Smooth muscle cell (in vitro differentiated cells): ENCODE results near the gene C2orf78. TPM values are rescaled to one million over a fixed set of nuclear protein-coding genes. Genes with fewer than 3 reads are reported as not detected.

Source experiments
- DNase-seq: peaks from one replicate; lab custom pipeline; 2025; ENCODE audit not compliant: unreplicated experiment; lab: John Stamatoyannopoulos, UW
- H2AFZ ChIP-seq: fragments of 200-600 bp; sonication (generic); 2 replicates; pipeline ENCODE4 v1.6.0; 2016; ENCODE audit warnings: antibody characterized with exemption, low read depth, mild to moderate bottlenecking
- H3F3A ChIP-seq: fragments of 200-600 bp; sonication (generic); 2 replicates; pipeline ENCODE4 v1.6.0; 2017; ENCODE audit warnings: antibody characterized with exemption, low read depth
- H3K27ac ChIP-seq: fragments of 200-600 bp; sonication (generic); 2 replicates; pipeline ENCODE4 v1.5.1; 2016; ENCODE audit warnings: low read depth, mild to moderate bottlenecking
- H3K27me3 ChIP-seq: fragments of 200-600 bp; sonication (generic); 2 replicates; pipeline ENCODE4 v1.6.1; 2016; ENCODE audit warnings: low read depth, mild to moderate bottlenecking
- H3K36me3 ChIP-seq: fragments of 200-600 bp; sonication (generic); 2 replicates; pipeline ENCODE4 v1.5.1; 2016; ENCODE audit warnings: low read depth
- H3K4me1 ChIP-seq: fragments of 200-600 bp; sonication (generic); 2 replicates; pipeline ENCODE4 v1.5.1; 2016; ENCODE audit warnings: low read depth
- H3K4me2 ChIP-seq: fragments of 200-600 bp; sonication (generic); 2 replicates; pipeline ENCODE4 v1.6.0; 2016; ENCODE audit warnings: mild to moderate bottlenecking
- H3K4me3 ChIP-seq: fragments of 200-600 bp; sonication (generic); 2 replicates; pipeline ENCODE4 v1.5.1; 2016; ENCODE audit warnings: mild to moderate bottlenecking
- H3K79me2 ChIP-seq: fragments of 200-600 bp; sonication (generic); 2 replicates; pipeline ENCODE4 v1.6.0; 2016; ENCODE audit warnings: low read depth, mild to moderate bottlenecking
- H3K9ac ChIP-seq: fragments of 200-600 bp; sonication (generic); 2 replicates; pipeline ENCODE4 v1.6.0; 2016; ENCODE audit warnings: low read depth
- H3K9me3 ChIP-seq: fragments of 200-600 bp; sonication (generic); replicated peaks from 2 replicates; pipeline ENCODE4 v1.5.1; 2016; ENCODE audit warnings: low read depth
- H4K20me1 ChIP-seq: fragments of 200-600 bp; sonication (generic); 2 replicates; pipeline ENCODE4 v1.6.0; 2016; ENCODE audit warnings: low read depth
- CTCF ChIP-seq: fragments of 200-600 bp; sonication (generic); IDR thresholded peaks from 2 replicates; pipeline ENCODE4 v1.5.1; 2017; ENCODE audit warnings: borderline replicate concordance, mild to moderate bottlenecking, antibody characterized with exemption; ENCODE audit not compliant: insufficient read depth, poor library complexity, severe bottlenecking
- WGBS: methylation state at CpG from one replicate; pipeline ENCODE4 v1.1.7; 2016; ENCODE audit warnings: low lambda C conversion rate; 5-methylcytosine and 5-hydroxymethylcytosine counted together
- polyA plus RNA-seq: library from polyadenylated mRNA; unstranded; fragments of >200 nt; fragmentation: Nextera tagmentation; extraction: Ambion mirVana; gene quantifications from 2 replicates; pipeline ENCODE4 v1.2.1, GENCODE V29; 2016
- total RNA-seq: library from RNA; depleted of rRNA; stranded (reverse); fragments of >200 nt; gene quantifications from 2 replicates; pipeline ENCODE4 v1.2.3, GENCODE V29; 2014

The C2orf78 gene
- total and polyA plus RNA-seq, 2 experiments from 2014 or later: not detected

- H2AFZ ChIP-seq: no peak overlapping the region
- H3K9me3 ChIP-seq: no peaks in the 10 kb centered on the region
- peaks cover 5% of the 10 kb centered on the region for H3K36me3 ChIP-seq
- H3K4me2 ChIP-seq: peak overlapping the region; percentile 29
- H3K4me3 ChIP-seq: no peak overlapping the region
- H3K79me2 ChIP-seq: no peaks in the 10 kb centered on the region
- no peaks in the 10 kb centered on the region for H3K27me3 ChIP-seq
- peaks cover 3% of the 10 kb centered on the region for H3F3A ChIP-seq
- no peaks in the 10 kb centered on the region for H3K4me1 ChIP-seq
- no peak for DNase-seq
- H3K27ac ChIP-seq: peak overlapping the region; percentile 60
- no peak for TF ChIP-seq CTCF
- no peak overlapping the region for H3K9ac ChIP-seq
- H4K20me1 ChIP-seq: peaks cover 4% of the 10 kb centered on the region
These were observed 68.0 kb downstream of the C2orf78 start for GRCh38 chr2:73852020-73852419.

GRCh38 chr2:73855526-73855925 lies 71.5 kb downstream of the C2orf78 start:
- no peak overlapping the region for H3K27ac ChIP-seq
- peaks cover 5% of the 10 kb centered on the region for H3K36me3 ChIP-seq
- peaks cover 10% of the 10 kb centered on the region for H4K20me1 ChIP-seq
- no peak for DNase-seq
- H3K9ac ChIP-seq: no peak overlapping the region
- H3K9me3 ChIP-seq: no peaks in the 10 kb centered on the region
- no peak overlapping the region for H3K4me3 ChIP-seq
- no peak overlapping the region for H3K4me2 ChIP-seq
- no peaks in the 10 kb centered on the region for H3K27me3 ChIP-seq
- H2AFZ ChIP-seq: no peak overlapping the region
- H3K79me2 ChIP-seq: no peaks in the 10 kb centered on the region
- peaks cover 13% of the 10 kb centered on the region for H3F3A ChIP-seq
- no peak for TF ChIP-seq CTCF
- peaks cover 3% of the 10 kb centered on the region for H3K4me1 ChIP-seq
- WGBS: 87% methylated on average over 2 of the region's 2 CpGs

GRCh38 chr2:73856214-73856613 lies 72.2 kb downstream of the C2orf78 start:
- Histone ChIP-seq H3K4me2 (no peak overlapping the region), H3K27ac (no peak overlapping the region)
- DNase-seq: no peak

More at GRCh38 chr2:73856214-73856613, 72.2 kb downstream of the C2orf78 start:
- H3K9me3 ChIP-seq: no peaks in the 10 kb centered on the region
- peaks cover 3% of the 10 kb centered on the region for H3K4me1 ChIP-seq
- no peaks in the 10 kb centered on the region for H3K27me3 ChIP-seq
- TF ChIP-seq CTCF: no peak
- H3K36me3 ChIP-seq: peaks cover 5% of the 10 kb centered on the region
- H2AFZ ChIP-seq: no peak overlapping the region
- peaks cover 10% of the 10 kb centered on the region for H4K20me1 ChIP-seq
- H3K79me2 ChIP-seq: no peaks in the 10 kb centered on the region
- peaks cover 13% of the 10 kb centered on the region for H3F3A ChIP-seq
- no peak overlapping the region for H3K4me3 ChIP-seq
- no peak overlapping the region for H3K9ac ChIP-seq
